HG03442 (cell line): ENCODE measurements around the gene HIVEP3.

Experiments
- ATAC-seq: cut with Tn5 transposase; IDR thresholded peaks from one replicate; pipeline ENCODE4 v1.9.1; 2021; ENCODE audit warnings: mild to moderate bottlenecking, moderate library complexity; ENCODE audit not compliant: unreplicated experiment

HIVEP3 gene

GRCh38 chr1:41511239-41511540 lies 407.5 kb downstream of the HIVEP3 start:
- ATAC-seq, result no peak

- no peak for ATAC-seq
These were observed 408.0 kb downstream of the HIVEP3 start for GRCh38 chr1:41510531-41511238.

- ATAC-seq, result no peak
These were observed 409.5 kb downstream of the HIVEP3 start for GRCh38 chr1:41509270-41509671.

- ATAC-seq, result no peak
These were observed 410.4 kb downstream of the HIVEP3 start for GRCh38 chr1:41508290-41508689.

- no peak for ATAC-seq
These were observed 410.9 kb downstream of the HIVEP3 start for GRCh38 chr1:41507836-41508235.

GRCh38 chr1:41507110-41507720 lies 411.5 kb downstream of the HIVEP3 start:
- no peak for ATAC-seq

GRCh38 chr1:41504114-41505035 lies 414.3 kb downstream of the HIVEP3 start:
- no peak for ATAC-seq

- no peak for ATAC-seq
These were observed 415.1 kb downstream of the HIVEP3 start for GRCh38 chr1:41503538-41504113.

- no peak for ATAC-seq
These were observed 415.8 kb downstream of the HIVEP3 start for GRCh38 chr1:41502912-41503311.

GRCh38 chr1:41501581-41501980 lies 417.1 kb downstream of the HIVEP3 start:
- no peak for ATAC-seq

- ATAC-seq, result no peak
These were observed 417.8 kb downstream of the HIVEP3 start for GRCh38 chr1:41500781-41501518.

- ATAC-seq, result no peak
These were observed 418.3 kb downstream of the HIVEP3 start for GRCh38 chr1:41500378-41500777.

- ATAC-seq, result no peak
These were observed 419.1 kb downstream of the HIVEP3 start for GRCh38 chr1:41499591-41499990.

- no peak for ATAC-seq
These were observed 419.9 kb downstream of the HIVEP3 start for GRCh38 chr1:41498804-41499203.

GRCh38 chr1:41498391-41498790 lies 420.3 kb downstream of the HIVEP3 start:
- ATAC-seq, result no peak

- no peak for ATAC-seq
These were observed 421.2 kb downstream of the HIVEP3 start for GRCh38 chr1:41497461-41498030.

- no peak for ATAC-seq
These were observed 421.7 kb downstream of the HIVEP3 start for GRCh38 chr1:41497056-41497440.

- no peak for ATAC-seq
These were observed 422.4 kb downstream of the HIVEP3 start for GRCh38 chr1:41496080-41497055.

GRCh38 chr1:41495210-41495948 lies 423.3 kb downstream of the HIVEP3 start:
- ATAC-seq, result no peak
